22Rv1 (cell line): ENCODE results near the gene C1orf174.

Experiments used
- ZFX ChIP-seq: fragments of 450-650 bp; IDR thresholded peaks from 2 replicates; pipeline ENCODE4 v1.6.1; 2017; ENCODE audit warnings: antibody characterized with exemption, borderline replicate concordance
- TF ChIP-seq, protein P1 (sequence below): fragments of 450-650 bp; IDR thresholded peaks from 2 replicates; pipeline ENCODE4 v1.5.1; 2017; ENCODE audit warnings: mild to moderate bottlenecking

DNA sequence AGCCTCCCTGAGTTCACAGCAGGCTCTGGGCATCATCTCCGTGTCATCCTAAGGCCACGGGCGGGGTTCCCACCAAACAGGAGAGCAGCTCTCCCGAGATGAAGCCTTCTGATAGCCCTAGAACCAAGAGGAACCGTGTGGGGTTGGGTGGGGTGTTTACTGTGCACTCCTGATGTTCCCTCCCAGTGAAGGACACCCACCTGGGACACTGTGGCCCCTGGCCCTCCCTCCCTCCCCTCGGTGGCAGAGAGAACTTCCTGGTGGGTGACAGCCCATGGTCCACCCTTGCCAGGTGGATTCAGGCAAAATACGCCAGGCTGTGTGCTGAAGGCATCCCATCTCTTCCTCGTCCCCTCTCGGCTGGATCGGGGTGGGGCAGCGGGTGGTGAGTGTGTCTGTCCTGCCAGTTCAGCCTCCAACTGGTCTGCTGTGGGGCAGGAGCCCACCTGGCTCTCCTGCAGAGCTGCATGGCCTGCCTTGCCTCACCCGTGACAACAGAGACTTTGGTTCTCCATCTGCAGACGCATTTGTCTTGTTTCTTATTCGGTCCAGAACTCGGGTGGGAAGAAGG lies 15.6 kb upstream of the C1orf174 start:
- TF ChIP-seq, protein P1, sequence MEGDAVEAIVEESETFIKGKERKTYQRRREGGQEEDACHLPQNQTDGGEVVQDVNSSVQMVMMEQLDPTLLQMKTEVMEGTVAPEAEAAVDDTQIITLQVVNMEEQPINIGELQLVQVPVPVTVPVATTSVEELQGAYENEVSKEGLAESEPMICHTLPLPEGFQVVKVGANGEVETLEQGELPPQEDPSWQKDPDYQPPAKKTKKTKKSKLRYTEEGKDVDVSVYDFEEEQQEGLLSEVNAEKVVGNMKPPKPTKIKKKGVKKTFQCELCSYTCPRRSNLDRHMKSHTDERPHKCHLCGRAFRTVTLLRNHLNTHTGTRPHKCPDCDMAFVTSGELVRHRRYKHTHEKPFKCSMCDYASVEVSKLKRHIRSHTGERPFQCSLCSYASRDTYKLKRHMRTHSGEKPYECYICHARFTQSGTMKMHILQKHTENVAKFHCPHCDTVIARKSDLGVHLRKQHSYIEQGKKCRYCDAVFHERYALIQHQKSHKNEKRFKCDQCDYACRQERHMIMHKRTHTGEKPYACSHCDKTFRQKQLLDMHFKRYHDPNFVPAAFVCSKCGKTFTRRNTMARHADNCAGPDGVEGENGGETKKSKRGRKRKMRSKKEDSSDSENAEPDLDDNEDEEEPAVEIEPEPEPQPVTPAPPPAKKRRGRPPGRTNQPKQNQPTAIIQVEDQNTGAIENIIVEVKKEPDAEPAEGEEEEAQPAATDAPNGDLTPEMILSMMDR = no peak
- no peak for TF ChIP-seq ZFX
